Measurements from ENCODE around the gene NOD2. TPM values are rescaled to one million over a fixed set of nuclear protein-coding genes. Genes with fewer than 3 reads are reported as not detected.
A peak's percentile ranks its signal among the peaks of the same experiment; 100 is the strongest.

Gene NOD2
- total and polyA plus RNA-seq, 2 of the 13 experiments (the other 11 are each of a cell fraction or from before 2014, with no cell fraction given), result 0.27 to 0.81 TPM

GRCh38 chr16:50696575-50697420, 3.4 kb downstream of the NOD2 start (continued):
- TF ChIP-seq ZNF710 (CRISPR knock-in tag; IDR thresholded peaks at IDR 0.05; ENCODE audit: borderline replicate concordance) (peak; percentile 0; the same call in 1 of the 2 replicates), SAP130 (CRISPR knock-in tag; IDR thresholded peaks at IDR 0.05; ENCODE audit: low read depth) (peak; percentile 52), ZNF737 (CRISPR knock-in tag; IDR thresholded peaks at IDR 0.05; ENCODE audit: borderline replicate concordance) (no peak), ZNF382 (CRISPR knock-in tag; IDR thresholded peaks at IDR 0.05; ENCODE audit: borderline replicate concordance) (no peak), ZSCAN12 (CRISPR knock-in tag; IDR thresholded peaks at IDR 0.05) (no peak), THAP9 (CRISPR knock-in tag; IDR thresholded peaks at IDR 0.05; ENCODE audit: borderline replicate concordance) (no peak), ZNF724P (CRISPR knock-in tag; IDR thresholded peaks at IDR 0.05; ENCODE audit: borderline replicate concordance) (no peak), RARA (CRISPR knock-in tag; IDR thresholded peaks at IDR 0.05) (no peak), ZNF296 (CRISPR knock-in tag; conservative IDR thresholded peaks at IDR 0.05) (no peak), ZNF496 (CRISPR knock-in tag; IDR thresholded peaks at IDR 0.05; ENCODE audit: insufficient replicate concordance) (no peak), CBX5 (CRISPR knock-in tag; IDR thresholded peaks at IDR 0.05; ENCODE audit: borderline replicate concordance) (0 out of 2 replicates have a peak, but pooled peaks have one; percentile 11), ZNF615 (CRISPR knock-in tag; IDR thresholded peaks at IDR 0.05; ENCODE audit: borderline replicate concordance) (0 out of 2 replicates have a peak, but pooled peaks have one; percentile 51), ZNF891 (CRISPR knock-in tag; IDR thresholded peaks at IDR 0.05) (0 out of 2 replicates have a peak, but pooled peaks have one; percentile 16), ZNF350 (CRISPR knock-in tag; IDR thresholded peaks at IDR 0.05; ENCODE audit: borderline replicate concordance, low read depth) (peak; percentile 36; the same call in 1 of the 2 replicates), KMT2A (CRISPR knock-in tag; IDR thresholded peaks at IDR 0.05) (no peak), SOX13 (IDR thresholded peaks at IDR 0.05) (no peak), SOX13 (CRISPR knock-in tag; conservative IDR thresholded peaks at IDR 0.05 in 1 of 2, IDR thresholded peaks at IDR 0.05 in 1 of 2) (0 out of 4 replicates have a peak, but pooled peaks of 1 of the 2 experiments have one; percentile 5), ZNF569 (CRISPR knock-in tag; IDR thresholded peaks at IDR 0.05; ENCODE audit: borderline replicate concordance) (no peak), THAP8 (CRISPR knock-in tag; IDR thresholded peaks at IDR 0.05; ENCODE audit: borderline replicate concordance) (no peak), HNRNPK (IDR thresholded peaks at IDR 0.05; ENCODE audit: low read depth, low read length, poor library complexity, severe bottlenecking) (no peak), ZNF839 (CRISPR knock-in tag; IDR thresholded peaks at IDR 0.05; ENCODE audit: borderline replicate concordance) (0 out of 2 replicates have a peak, but pooled peaks have one; percentile 55), BORCS8-MEF2B (CRISPR knock-in tag; IDR thresholded peaks at IDR 0.05) (peak; percentile 70; the same call in 1 of the 2 replicates)
- TF ChIP-seq, protein P1, sequence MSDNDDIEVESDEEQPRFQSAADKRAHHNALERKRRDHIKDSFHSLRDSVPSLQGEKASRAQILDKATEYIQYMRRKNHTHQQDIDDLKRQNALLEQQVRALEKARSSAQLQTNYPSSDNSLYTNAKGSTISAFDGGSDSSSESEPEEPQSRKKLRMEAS (IDR thresholded peaks at IDR 0.05), result peak; percentile 30; the same call in 1 of the 2 replicates

All from HepG2 (cell line).